Left ventricle myocardium inferior (tissue), 1 donor: ENCODE data around the gene LMF2. TPM values are rescaled to one million over a fixed set of nuclear protein-coding genes. Genes with fewer than 3 reads are reported as not detected.
"Not testable (repeated sequence)": the region's sequence is repeated elsewhere in the genome, so short reads cannot be mapped to it uniquely, and the experiment has no call there.

Experiments used
- DNase-seq: peaks from one replicate; pipeline ENCODE4 v3.0.0-alpha.2; 2020
- H3K27ac ChIP-seq: fragments of 200-600 bp; replicated peaks from 2 replicates; pipeline ENCODE4 v1.8.0; 2021
- H3K27me3 ChIP-seq: fragments of 200-600 bp; 2 replicates; pipeline ENCODE4 v1.8.0; 2021; ENCODE audit warnings: low read depth
- H3K36me3 ChIP-seq: fragments of 200-600 bp; 2 replicates; pipeline ENCODE4 v1.8.0; 2021
- H3K4me1 ChIP-seq: fragments of 200-600 bp; 2 replicates; pipeline ENCODE4 v1.8.0; 2021
- H3K4me3 ChIP-seq: fragments of 200-600 bp; 2 replicates; pipeline ENCODE4 v1.8.0; 2021; ENCODE audit warnings: mild to moderate bottlenecking, moderate library complexity
- H3K9me3 ChIP-seq: fragments of 200-600 bp; replicated peaks from 2 replicates; pipeline ENCODE4 v1.8.0; 2021
- intact Hi-C: fragments of 100-400 bp; cut with micrococcal nuclease; formaldehyde crosslinking; loops from one replicate; pipeline ENCODE4 v1.11.0; 2022
- total RNA-seq: library from RNA; stranded (reverse); fragmentation: NEBNext Ultra II Directional; extraction: Animal tissue kit (Norgen Biotek cat#: 25700); gene quantifications from one replicate; pipeline ENCODE4 v1.2.1, GENCODE V29; 2021
- TF ChIP-seq, protein P1 (sequence below): fragments of 200-600 bp; IDR thresholded peaks from 2 replicates; pipeline ENCODE4 v1.8.0; 2021; ENCODE audit warnings: antibody characterized with exemption, mild to moderate bottlenecking, borderline replicate concordance
- donor health status: DM: no; HTN: yes; CAD: no; lungs with severe emphysema.

LMF2 gene
- total RNA-seq, 1 donor from 2014 or later, result 23.4 TPM

DNA sequence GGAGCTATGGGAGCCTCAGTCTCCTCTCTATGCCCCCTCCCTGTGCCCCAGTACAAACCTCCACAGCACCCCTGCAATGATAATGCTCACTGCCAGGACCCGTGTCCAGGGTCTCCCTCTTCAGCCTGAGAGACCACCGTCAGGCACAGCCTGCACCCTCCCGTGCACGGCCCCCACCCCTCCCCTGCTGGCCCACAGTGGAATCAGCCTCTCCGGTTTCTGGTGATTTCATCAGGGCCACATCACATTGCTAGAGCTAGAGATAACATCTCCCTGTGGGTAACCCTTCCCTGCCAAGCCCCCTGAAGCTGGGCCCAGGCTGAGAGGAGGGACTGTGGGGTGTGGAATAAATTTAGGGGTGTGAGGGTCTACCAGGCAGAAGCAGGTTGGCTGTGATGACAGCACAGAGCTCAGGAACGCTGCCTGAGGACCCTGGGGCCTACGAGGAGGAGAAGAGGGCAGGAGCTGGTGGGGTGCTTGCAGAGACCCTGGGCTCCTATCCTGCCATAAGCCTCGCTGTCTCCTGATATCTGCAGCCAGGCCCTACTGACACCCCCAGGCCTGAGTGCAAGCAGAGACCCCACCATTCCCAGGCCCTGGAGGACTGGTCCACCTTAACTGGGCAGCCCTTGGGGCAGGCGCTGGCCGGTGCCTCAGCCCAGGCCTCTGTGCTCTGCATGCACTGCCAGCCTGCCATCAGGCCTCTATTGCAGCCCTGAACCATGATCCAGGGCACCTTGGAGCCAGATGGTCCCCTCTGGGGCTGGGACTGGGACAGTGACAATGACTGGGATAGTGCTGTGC lies 38.2 kb upstream of the LMF2 start, which contains the start of gene KLHDC7B:
Gene KLHDC7B, plus strand, starts transcription at position 378 of the 804 bp plus-strand sequence. Its CDS starts 345 bp downstream, at position 723.
- no peaks in the 10 kb centered on the region for H3K9me3 ChIP-seq
- no peak within 1 kb of the TSS for H3K4me3 ChIP-seq
- peaks cover 28% of the 10 kb centered on the region for H3K4me1 ChIP-seq
- H3K27ac ChIP-seq, result no peak within 1 kb of the TSS
- no peak for DNase-seq
- intact Hi-C loops, result no loop called here
- no peaks in the 10 kb centered on the region for H3K36me3 ChIP-seq
- TF ChIP-seq, protein P1, sequence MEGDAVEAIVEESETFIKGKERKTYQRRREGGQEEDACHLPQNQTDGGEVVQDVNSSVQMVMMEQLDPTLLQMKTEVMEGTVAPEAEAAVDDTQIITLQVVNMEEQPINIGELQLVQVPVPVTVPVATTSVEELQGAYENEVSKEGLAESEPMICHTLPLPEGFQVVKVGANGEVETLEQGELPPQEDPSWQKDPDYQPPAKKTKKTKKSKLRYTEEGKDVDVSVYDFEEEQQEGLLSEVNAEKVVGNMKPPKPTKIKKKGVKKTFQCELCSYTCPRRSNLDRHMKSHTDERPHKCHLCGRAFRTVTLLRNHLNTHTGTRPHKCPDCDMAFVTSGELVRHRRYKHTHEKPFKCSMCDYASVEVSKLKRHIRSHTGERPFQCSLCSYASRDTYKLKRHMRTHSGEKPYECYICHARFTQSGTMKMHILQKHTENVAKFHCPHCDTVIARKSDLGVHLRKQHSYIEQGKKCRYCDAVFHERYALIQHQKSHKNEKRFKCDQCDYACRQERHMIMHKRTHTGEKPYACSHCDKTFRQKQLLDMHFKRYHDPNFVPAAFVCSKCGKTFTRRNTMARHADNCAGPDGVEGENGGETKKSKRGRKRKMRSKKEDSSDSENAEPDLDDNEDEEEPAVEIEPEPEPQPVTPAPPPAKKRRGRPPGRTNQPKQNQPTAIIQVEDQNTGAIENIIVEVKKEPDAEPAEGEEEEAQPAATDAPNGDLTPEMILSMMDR, result no peak
- H3K27me3 ChIP-seq, result peaks cover 73% of the 10 kb centered on the region

DNA sequence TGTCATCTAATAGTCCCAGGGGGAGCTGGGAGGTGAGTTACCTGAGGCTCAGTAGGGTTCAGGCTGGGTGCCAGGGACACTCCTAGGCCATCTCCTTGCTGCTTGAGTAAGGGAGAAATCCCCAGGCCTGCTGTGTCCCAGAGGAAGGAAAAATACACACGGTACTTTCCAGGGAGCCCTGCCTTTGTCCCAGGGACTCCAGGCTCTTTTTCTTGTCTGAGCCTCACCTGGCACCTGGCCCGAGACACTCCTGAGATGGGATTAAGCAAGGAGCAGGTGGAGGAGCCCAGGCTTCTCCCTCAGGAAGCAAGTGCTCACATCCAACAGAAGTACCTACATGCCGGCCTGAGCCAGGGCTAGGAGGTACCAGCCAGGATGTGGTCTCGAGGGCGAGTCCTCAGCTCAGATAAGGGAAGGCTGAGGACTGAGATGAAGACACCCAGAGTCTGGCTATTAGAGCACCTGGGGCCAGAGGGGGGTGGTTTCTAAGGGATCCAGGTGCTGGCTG lies 37.3 kb upstream of the LMF2 start:
- H3K27me3 ChIP-seq, result peaks cover 64% of the 10 kb centered on the region

DNA sequence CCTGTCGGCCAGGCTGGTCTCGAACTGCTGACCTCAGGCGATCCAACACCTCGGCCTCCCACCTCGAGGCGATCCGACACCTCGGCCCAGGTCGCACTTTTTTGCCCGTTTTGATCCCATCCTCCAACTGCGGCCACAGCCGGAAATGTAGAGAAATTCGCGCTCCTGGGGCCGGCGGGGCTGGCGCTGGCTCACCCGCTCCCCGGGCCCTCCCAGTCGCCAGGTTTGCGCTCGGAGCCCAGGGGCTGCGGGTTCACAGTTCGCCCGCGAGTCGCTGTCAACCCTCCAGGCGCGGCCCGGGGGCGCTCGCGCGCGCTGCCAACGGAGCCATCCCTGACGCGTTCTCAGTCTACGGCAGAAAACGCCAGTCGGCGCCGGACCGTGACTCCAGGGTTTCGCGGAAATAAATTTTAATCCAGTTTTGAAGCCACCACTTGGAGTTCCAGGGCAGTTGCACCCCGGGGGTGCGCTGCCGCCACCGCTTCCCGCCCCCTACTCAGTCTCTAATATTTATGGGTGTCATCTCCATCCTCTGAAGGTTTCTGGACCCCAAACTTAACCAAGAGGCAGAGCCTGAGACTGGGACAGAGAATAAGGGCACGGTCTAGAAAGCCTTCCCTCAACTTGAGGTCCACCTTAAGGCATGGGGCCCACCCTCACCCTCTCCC lies 36.7 kb upstream of the LMF2 start:
- TF ChIP-seq, protein P1, result peak; percentile 68
- DNase-seq, result peak; percentile 80
- Histone ChIP-seq H3K4me3 (peak overlapping the region; percentile 59), H3K27me3 (peaks cover 58% of the 10 kb centered on the region), H3K27ac (no peak overlapping the region), H3K4me1 (peaks cover 35% of the 10 kb centered on the region), H3K9me3 (no peaks in the 10 kb centered on the region), H3K36me3 (no peaks in the 10 kb centered on the region)
- intact Hi-C loops, result no loop called here

More for the DNA sequence above, 37.3 kb upstream of the LMF2 start:
- TF ChIP-seq, protein P1, result no peak
- Histone ChIP-seq H3K36me3 (no peaks in the 10 kb centered on the region), H3K4me1 (peaks cover 32% of the 10 kb centered on the region), H3K27ac (no peak overlapping the region), H3K4me3 (no peak overlapping the region), H3K9me3 (no peaks in the 10 kb centered on the region)
- intact Hi-C loops, result no loop called here
- DNase-seq, result no peak

DNA sequence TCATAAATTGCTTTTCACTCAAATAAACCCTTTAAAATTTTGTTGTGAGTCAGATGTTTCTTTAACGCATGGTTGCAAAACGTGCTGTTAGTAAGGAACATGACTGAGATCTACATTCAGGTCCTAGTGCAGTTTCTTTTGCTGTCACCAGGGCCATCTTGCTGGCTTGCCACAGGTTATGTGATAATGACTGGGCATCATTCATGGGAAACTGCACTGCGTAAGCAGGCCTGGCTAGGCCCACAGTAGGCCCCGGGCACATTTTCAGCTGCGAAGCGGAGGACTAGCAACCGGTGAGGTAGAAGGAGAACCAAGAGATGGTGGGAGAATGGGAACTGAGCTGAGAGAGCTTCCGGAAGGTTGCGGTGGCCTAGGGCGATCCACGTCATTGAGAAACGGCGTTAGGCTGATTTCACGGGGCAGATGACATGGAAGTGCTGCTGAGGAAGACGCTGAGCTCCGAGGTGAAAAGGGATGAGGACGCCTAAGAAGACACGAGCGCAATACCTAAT lies 35.0 kb upstream of the LMF2 start:
- intact Hi-C loops, result no loop called here
- no peak overlapping the region for H3K27ac ChIP-seq

DNA sequence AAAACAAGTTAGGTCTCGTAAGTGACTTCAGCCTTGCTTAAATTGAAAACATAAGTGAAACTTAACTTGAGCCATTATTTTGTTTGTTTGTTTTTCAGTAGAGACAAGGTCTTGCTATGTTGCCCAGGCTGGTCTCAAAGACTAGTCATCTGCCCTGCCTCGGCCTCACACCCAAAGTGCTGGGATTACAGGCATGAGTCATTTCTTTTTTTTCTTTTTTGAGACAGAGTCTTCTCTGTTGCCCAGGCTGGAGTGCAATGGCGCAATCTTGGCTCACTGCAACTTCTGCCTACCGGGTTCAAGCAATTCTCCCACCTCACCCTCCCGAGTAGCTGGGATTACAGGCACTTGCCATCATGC lies 34.1 kb upstream of the LMF2 start:
- peaks cover 27% of the 10 kb centered on the region for H3K4me1 ChIP-seq
- H3K36me3 ChIP-seq, H3K4me3 ChIP-seq, H3K9me3 ChIP-seq, intact Hi-C loops, DNase-seq: not testable (repeated sequence)
- H3K27me3 ChIP-seq, result peaks cover 38% of the 10 kb centered on the region
- H3K27ac ChIP-seq, result peak overlapping the region; percentile 36

More for the DNA sequence above, 35.0 kb upstream of the LMF2 start:
- TF ChIP-seq, protein P1, result no peak
- Histone ChIP-seq H3K4me3 (no peak overlapping the region), H3K4me1 (peaks cover 32% of the 10 kb centered on the region), H3K27me3 (peaks cover 43% of the 10 kb centered on the region), H3K36me3 (no peaks in the 10 kb centered on the region), H3K9me3 (no peaks in the 10 kb centered on the region)
- DNase-seq, result no peak
